NCI-H1105 (cell line): Measurements from ENCODE around the gene TMEM80.

Experiments used
- DNase-seq: peaks from one replicate; lab custom pipeline; 2025; lab: John Stamatoyannopoulos, UW

Gene TMEM80

GRCh38 chr11:699753-700152, 4.1 kb downstream of the TMEM80 start:
- DNase-seq = no peak

GRCh38 chr11:701741-702461, 6.3 kb downstream of the TMEM80 start:
- DNase-seq = no peak

- no peak for DNase-seq
These were observed 7.1 kb downstream of the TMEM80 start for GRCh38 chr11:702462-703461.

- no peak for DNase-seq
These were observed 7.9 kb downstream of the TMEM80 start for GRCh38 chr11:703506-703905.

- no peak for DNase-seq
These were observed 8.6 kb downstream of the TMEM80 start for GRCh38 chr11:704228-704674.

GRCh38 chr11:704781-705645, 9.4 kb downstream of the TMEM80 start:
- no peak for DNase-seq

- DNase-seq = no peak
These were observed 10.2 kb downstream of the TMEM80 start, which contains the start of gene EPS8L2 for GRCh38 chr11:705646-706438. Gene EPS8L2, plus strand, starts transcription at chr11:706231. Its CDS starts 3,177 bp downstream, at chr11:709408.

- DNase-seq = no peak
These were observed 10.9 kb downstream of the TMEM80 start for GRCh38 chr11:706439-706956.

- no peak for DNase-seq
These were observed 11.6 kb downstream of the TMEM80 start for GRCh38 chr11:706957-707816.

- no peak for DNase-seq
These were observed 12.3 kb downstream of the TMEM80 start for GRCh38 chr11:707817-708420.

- DNase-seq = no peak
These were observed 12.9 kb downstream of the TMEM80 start for GRCh38 chr11:708511-708910.

GRCh38 chr11:709109-709997, 13.7 kb downstream of the TMEM80 start:
- no peak for DNase-seq

GRCh38 chr11:714436-714835, 18.8 kb downstream of the TMEM80 start:
- no peak for DNase-seq

GRCh38 chr11:719214-720016, 23.8 kb downstream of the TMEM80 start:
- DNase-seq = no peak

- DNase-seq = no peak
These were observed 24.5 kb downstream of the TMEM80 start for GRCh38 chr11:720017-720641.

- peak; percentile 70 for DNase-seq
These were observed 25.1 kb downstream of the TMEM80 start for GRCh38 chr11:720642-721246.
